Neural cell (in vitro differentiated cells): Measurements from ENCODE around the gene C21orf91. TPM values are rescaled to one million over a fixed set of nuclear protein-coding genes. Genes with fewer than 3 reads are reported as not detected.

ENCODE experiments used
- H2AFZ ChIP-seq: fragments of 200-600, 300-800 bp; sonication (generic), shearing (Covaris generic); 2 replicates; pipeline ENCODE4 v1.6.0; 2014; ENCODE audit warnings: low read depth, mild to moderate bottlenecking, antibody characterized with exemption, low read length, moderate library complexity
- H3F3A ChIP-seq: fragments of 200-600 bp; shearing (Covaris generic); 2 replicates; pipeline ENCODE4 v1.6.1; 2016; ENCODE audit warnings: mild to moderate bottlenecking, moderate library complexity, mixed read lengths, antibody characterized with exemption, low read length; ENCODE audit not compliant: insufficient read depth, poor library complexity, severe bottlenecking
- H3K27ac ChIP-seq: fragments of 200-600, 300-800 bp; sonication (generic), shearing (Covaris generic); 2 replicates; pipeline ENCODE4 v1.5.1; 2014; ENCODE audit warnings: mild to moderate bottlenecking, low read length, moderate library complexity
- H3K27me3 ChIP-seq: fragments of 300-800, 200-600 bp; sonication (generic), shearing (Covaris generic); 2 replicates; pipeline ENCODE4 v1.6.0; 2014; ENCODE audit warnings: mild to moderate bottlenecking, low read depth, low read length, moderate library complexity; ENCODE audit not compliant: insufficient read depth
- H3K36me3 ChIP-seq: fragments of 300-800, 200-600 bp; sonication (generic), shearing (Covaris generic); 2 replicates; pipeline ENCODE4 v1.5.1; 2014; ENCODE audit warnings: mild to moderate bottlenecking, antibody characterized with exemption, low read length, moderate library complexity; ENCODE audit not compliant: insufficient read depth
- H3K4me2 ChIP-seq: fragments of 300-800, 200-600 bp; sonication (generic), shearing (Covaris generic); 2 replicates; pipeline ENCODE4 v1.6.0; 2014; ENCODE audit warnings: mild to moderate bottlenecking, low read length
- H3K4me3 ChIP-seq: fragments of 300-800, 200-600 bp; sonication (generic), shearing (Covaris generic); 2 replicates; pipeline ENCODE4 v1.5.1; 2014; ENCODE audit warnings: mild to moderate bottlenecking, low read length, moderate library complexity
- H3K79me2 ChIP-seq: fragments of 200-600 bp; shearing (Covaris generic); replicated peaks from 2 replicates; pipeline ENCODE4 v1.6.0; 2014; ENCODE audit warnings: mild to moderate bottlenecking, low read length, moderate library complexity; ENCODE audit not compliant: insufficient read depth
- H3K9ac ChIP-seq: fragments of 300-800, 200-600 bp; sonication (generic), shearing (Covaris generic); 2 replicates; pipeline ENCODE4 v1.6.1; 2016; ENCODE audit warnings: mild to moderate bottlenecking, low read length, mixed read lengths
- H3K9me2 ChIP-seq: fragments of 200-600 bp; shearing (Covaris generic); 2 replicates; pipeline ENCODE4 v1.6.1; 2016; ENCODE audit warnings: mild to moderate bottlenecking, low read length, mixed read lengths; ENCODE audit not compliant: insufficient read depth
- H3K9me3 ChIP-seq: fragments of 200-600, 300-800 bp; sonication (generic), shearing (Covaris generic); 2 replicates; pipeline ENCODE4 v1.6.1; 2016; ENCODE audit warnings: mild to moderate bottlenecking, mixed run types, low read length, moderate library complexity, mixed read lengths
- H4K20me1 ChIP-seq: fragments of 200-600 bp; shearing (Covaris generic); 2 replicates; pipeline ENCODE4 v1.6.1; 2016; ENCODE audit warnings: mild to moderate bottlenecking, mixed run types; ENCODE audit not compliant: insufficient read depth
- EP300 ChIP-seq: fragments of 450-650 bp; conservative IDR thresholded peaks from 2 replicates; pipeline ENCODE4 v1.6.1; 2014; ENCODE audit warnings: antibody characterized with exemption, mild to moderate bottlenecking, moderate library complexity; ENCODE audit not compliant: poor library complexity, severe bottlenecking
- EZH2 ChIP-seq: fragments of 200-600, 300-800 bp; shearing (Covaris generic), sonication (generic); IDR thresholded peaks from 2 replicates; pipeline ENCODE4 v1.6.1; 2014; ENCODE audit warnings: antibody characterized with exemption, low read length, borderline replicate concordance, mild to moderate bottlenecking; ENCODE audit not compliant: insufficient read depth, poor library complexity, severe bottlenecking
- MXI1 ChIP-seq: fragments of 450-650 bp; conservative IDR thresholded peaks from 2 replicates; pipeline ENCODE4 v1.6.1; 2014; ENCODE audit warnings: antibody characterized with exemption, mild to moderate bottlenecking; ENCODE audit not compliant: poor library complexity, severe bottlenecking
- POLR2AphosphoS5 ChIP-seq: IDR thresholded peaks from 2 replicates; pipeline ENCODE4 v1.6.1; 2012
- RAD21 ChIP-seq: fragments of 450-650 bp; conservative IDR thresholded peaks from 2 replicates; pipeline ENCODE4 v1.6.1; 2014; ENCODE audit warnings: antibody characterized with exemption, mild to moderate bottlenecking, moderate library complexity
- REST ChIP-seq: IDR thresholded peaks from 2 replicates; pipeline ENCODE4 v1.6.1; 2012; ENCODE audit warnings: borderline replicate concordance
- SMC3 ChIP-seq: fragments of 450-650 bp; conservative IDR thresholded peaks from 2 replicates; pipeline ENCODE4 v1.6.1; 2014; ENCODE audit warnings: antibody characterized with exemption, mild to moderate bottlenecking, moderate library complexity; ENCODE audit not compliant: poor library complexity
- TAF1 ChIP-seq: IDR thresholded peaks from 2 replicates; pipeline ENCODE4 v1.6.1; 2012; ENCODE audit warnings: low read depth
- polyA plus RNA-seq: library from polyadenylated mRNA; depleted of rRNA; stranded (reverse); fragments of >200 nt; gene quantifications from 2 replicates; pipeline ENCODE4 v1.2.3, GENCODE V29; 2014
- TF ChIP-seq, protein P1 (sequence below): fragments of 450-650 bp; IDR thresholded peaks from 2 replicates; pipeline ENCODE4 v1.5.1; 2014; ENCODE audit warnings: antibody characterized with exemption, mild to moderate bottlenecking, moderate library complexity; ENCODE audit not compliant: poor library complexity, severe bottlenecking

Gene C21orf91
- polyA plus RNA-seq, 1 donor from 2014 or later, result 19.6 TPM

GRCh38 chr21:17813353-17813752, 5.8 kb downstream of the C21orf91 start:
- H3K4me2 ChIP-seq, result no peak overlapping the region
- no peaks in the 10 kb centered on the region for H3K9me2 ChIP-seq
- H3K27ac ChIP-seq, result no peak overlapping the region
- no peak overlapping the region for H3K4me3 ChIP-seq
- peaks cover 6% of the 10 kb centered on the region for H3K9me3 ChIP-seq
- H3K9ac ChIP-seq, result no peak overlapping the region
- no peaks in the 10 kb centered on the region for H3F3A ChIP-seq
- no peak overlapping the region for H2AFZ ChIP-seq
- H3K36me3 ChIP-seq, result peaks cover 22% of the 10 kb centered on the region
- peaks cover 40% of the 10 kb centered on the region for H3K79me2 ChIP-seq
- no peaks in the 10 kb centered on the region for H4K20me1 ChIP-seq
- TF ChIP-seq TAF1 (no peak), EZH2 (no peak), SMC3 (no peak), REST (no peak), POLR2AphosphoS5 (no peak), RAD21 (no peak), MXI1 (no peak), EP300 (no peak)
- TF ChIP-seq, protein P1, sequence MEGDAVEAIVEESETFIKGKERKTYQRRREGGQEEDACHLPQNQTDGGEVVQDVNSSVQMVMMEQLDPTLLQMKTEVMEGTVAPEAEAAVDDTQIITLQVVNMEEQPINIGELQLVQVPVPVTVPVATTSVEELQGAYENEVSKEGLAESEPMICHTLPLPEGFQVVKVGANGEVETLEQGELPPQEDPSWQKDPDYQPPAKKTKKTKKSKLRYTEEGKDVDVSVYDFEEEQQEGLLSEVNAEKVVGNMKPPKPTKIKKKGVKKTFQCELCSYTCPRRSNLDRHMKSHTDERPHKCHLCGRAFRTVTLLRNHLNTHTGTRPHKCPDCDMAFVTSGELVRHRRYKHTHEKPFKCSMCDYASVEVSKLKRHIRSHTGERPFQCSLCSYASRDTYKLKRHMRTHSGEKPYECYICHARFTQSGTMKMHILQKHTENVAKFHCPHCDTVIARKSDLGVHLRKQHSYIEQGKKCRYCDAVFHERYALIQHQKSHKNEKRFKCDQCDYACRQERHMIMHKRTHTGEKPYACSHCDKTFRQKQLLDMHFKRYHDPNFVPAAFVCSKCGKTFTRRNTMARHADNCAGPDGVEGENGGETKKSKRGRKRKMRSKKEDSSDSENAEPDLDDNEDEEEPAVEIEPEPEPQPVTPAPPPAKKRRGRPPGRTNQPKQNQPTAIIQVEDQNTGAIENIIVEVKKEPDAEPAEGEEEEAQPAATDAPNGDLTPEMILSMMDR, result no peak
- no peaks in the 10 kb centered on the region for H3K27me3 ChIP-seq

DNA sequence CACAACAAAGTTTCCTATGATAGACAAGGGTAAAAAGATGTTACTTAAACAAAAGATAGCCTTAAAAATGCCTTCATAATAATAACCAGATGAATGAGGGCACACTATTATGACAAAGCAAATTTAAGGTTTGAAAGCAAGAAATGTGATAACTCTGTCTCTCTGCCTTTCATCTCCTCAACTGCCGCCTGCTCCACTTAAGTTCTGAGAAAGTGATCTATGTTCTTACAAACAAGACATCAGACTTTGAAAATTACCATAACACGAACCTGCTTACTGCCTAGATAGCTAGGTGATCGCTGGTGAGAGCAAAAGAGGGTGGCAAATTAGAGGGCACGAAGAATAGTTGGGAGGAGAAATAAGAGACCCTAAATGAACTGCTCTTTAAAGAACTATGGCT, 13.2 kb downstream of the C21orf91 start:
- no peak for TF ChIP-seq REST
- no peak for TF ChIP-seq TAF1
- TF ChIP-seq EZH2, result no peak
- no peak for TF ChIP-seq SMC3
- TF ChIP-seq, protein P1, result no peak
- no peak for TF ChIP-seq MXI1
- TF ChIP-seq EP300, result no peak
- no peak for TF ChIP-seq RAD21
- no peak for TF ChIP-seq POLR2AphosphoS5
- no peak overlapping the region for H3K4me2 ChIP-seq
- H3K9me2 ChIP-seq, result no peaks in the 10 kb centered on the region
- H3K27me3 ChIP-seq, result no peaks in the 10 kb centered on the region
- peaks cover 13% of the 10 kb centered on the region for H3K9me3 ChIP-seq
- peaks cover 2% of the 10 kb centered on the region for H3K79me2 ChIP-seq
- peaks cover 21% of the 10 kb centered on the region for H3K36me3 ChIP-seq
- no peak overlapping the region for H2AFZ ChIP-seq
- no peak overlapping the region for H3K4me3 ChIP-seq
- H3F3A ChIP-seq, result no peaks in the 10 kb centered on the region
- H3K27ac ChIP-seq, result no peak overlapping the region
- H3K9ac ChIP-seq, result no peak overlapping the region
- no peaks in the 10 kb centered on the region for H4K20me1 ChIP-seq
